HG02885 (cell line): ENCODE data around the gene EIF3K.
"Not testable (repeated sequence)": the region's sequence is repeated elsewhere in the genome, so short reads cannot be mapped to it uniquely, and the experiment has no call there.

Source experiments
- ATAC-seq: cut with Tn5 transposase; IDR thresholded peaks from one replicate; pipeline ENCODE4 v1.9.1; 2021; ENCODE audit warnings: mild to moderate bottlenecking; ENCODE audit not compliant: unreplicated experiment, poor library complexity

EIF3K gene

GRCh38 chr19:38617764-38618589 lies 1.0 kb upstream of the EIF3K start, which contains the start of gene MAP4K1:
MAP4K1 (minus strand) TSS chr19:38617953; CDS start chr19:38617895, 58 bp downstream.
- peak; percentile 62 for ATAC-seq

GRCh38 chr19:38619361-38620174 lies 580 bp downstream of the EIF3K start:
- no peak for ATAC-seq

GRCh38 chr19:38624822-38625221 lies 5.8 kb downstream of the EIF3K start:
- ATAC-seq, result no peak

- ATAC-seq, result no peak
These were observed 7.4 kb downstream of the EIF3K start for GRCh38 chr19:38626401-38626800.

- ATAC-seq, result no peak
These were observed 10.6 kb downstream of the EIF3K start for GRCh38 chr19:38629568-38629967.

GRCh38 chr19:38631301-38631700 lies 12.3 kb downstream of the EIF3K start:
- ATAC-seq, result not testable (repeated sequence)

GRCh38 chr19:38631811-38632475 lies 13.0 kb downstream of the EIF3K start:
- ATAC-seq, result not testable (repeated sequence)

GRCh38 chr19:38632476-38633213 lies 13.7 kb downstream of the EIF3K start:
- no peak for ATAC-seq

GRCh38 chr19:38634757-38635482 lies 15.9 kb downstream of the EIF3K start:
- no peak for ATAC-seq

GRCh38 chr19:38635483-38636399 lies 16.8 kb downstream of the EIF3K start:
- ATAC-seq, result no peak

GRCh38 chr19:38638461-38638860 lies 19.5 kb downstream of the EIF3K start:
- no peak for ATAC-seq

- ATAC-seq, result no peak
These were observed 20.7 kb downstream of the EIF3K start for GRCh38 chr19:38639679-38640078.

GRCh38 chr19:38640368-38640767 lies 21.4 kb downstream of the EIF3K start:
- no peak for ATAC-seq

GRCh38 chr19:38642176-38642575 lies 23.2 kb downstream of the EIF3K start:
- ATAC-seq, result no peak

GRCh38 chr19:38644719-38645118 lies 25.7 kb downstream of the EIF3K start:
- ATAC-seq, result no peak

GRCh38 chr19:38647368-38647965 lies 28.5 kb downstream of the EIF3K start, which contains the start of gene ACTN4:
ACTN4 (plus strand) TSS chr19:38647649; CDS start chr19:38647746, 97 bp downstream.
- ATAC-seq, result peak; percentile 92

GRCh38 chr19:38647966-38648768 lies 29.2 kb downstream of the EIF3K start:
- ATAC-seq, result no peak
